K562 (cell line): ENCODE results near the gene MC3R. TPM values are rescaled to one million over a fixed set of nuclear protein-coding genes. Genes with fewer than 3 reads are reported as not detected.

ENCODE experiments used
- CHD7 ChIP-seq: fragments of 200-600 bp; sonication (generic); IDR thresholded peaks from one replicate; pipeline ENCODE4 v1.6.1; 2012; ENCODE audit warnings: mild to moderate bottlenecking, low read depth, low read length, inconsistent platforms
- FOXJ3 ChIP-seq: sonication (generic); formaldehyde crosslinking; IDR thresholded peaks from 2 replicates; pipeline ENCODE4 v1.4.0; 2020; ENCODE audit warnings: mild to moderate bottlenecking, missing genetic modification reagents
- RUNX1 ChIP-seq: sonication (generic); IDR thresholded peaks from 2 replicates; pipeline ENCODE4 v1.6.1; 2016; ENCODE audit warnings: antibody characterized with exemption, low read depth
- ZSCAN29 ChIP-seq: fragments of 450-650 bp; IDR thresholded peaks from 2 replicates; pipeline ENCODE4 v1.6.1; 2017
- polyA plus RNA-seq, 8 experiments: library from polyadenylated mRNA; depleted of rRNA in 4 of 8; stranded (reverse) in 5 of 8; unstranded in 3 of 8; fragments of >200 nt; fragmentation: Nextera tagmentation in 2 of 8; fragmentation: Illumina TruSeq in 1 of 8; extraction: Ambion mirVana in 2 of 8; extraction: Trizol in 1 of 8; gene quantifications; 2 replicates each; pipeline versions ENCODE4 v1.2.1 to v1.2.3, GENCODE V29; 2011 to 2014; ENCODE audit warnings: inconsistent platforms in 1 of 8, missing spikeins in 1 of 8
- total RNA-seq, 7 experiments: library from RNA; depleted of rRNA in 6 of 7; stranded (reverse); fragments of >200 nt in 6 of 7; fragmentation: Illumina TruSeq in 2 of 7; extraction: Trizol in 2 of 7; gene quantifications; 2 replicates each; pipeline versions ENCODE4 v1.2.1 to v1.2.3, GENCODE V29; 2011 to 2021; ENCODE audit warnings: low replicate concordance in 1 of 7

The MC3R gene
- total and polyA plus RNA-seq, 9 of the 15 experiments (the other 6 are each of a cell fraction or from before 2014, with no cell fraction given) = not detected

- no peak for TF ChIP-seq CHD7
- no peak for TF ChIP-seq ZSCAN29
- no peak for TF ChIP-seq RUNX1
- no peak for TF ChIP-seq FOXJ3 (CRISPR knock-in tag)
These were observed 37.0 kb downstream of the MC3R start (continued) for GRCh38 chr20:56285496-56285895.
